ENCODE measurements around the gene SYT15.
"Not testable (repeated sequence)": the region's sequence is repeated elsewhere in the genome, so short reads cannot be mapped to it uniquely, and the experiment has no call there.

GRCh38 chr10:46593307-46593706 is 14.4 kb downstream of the SYT15 start:
- TF ChIP-seq POLR2A (IDR thresholded peaks at IDR 0.05; ENCODE audit: low read depth, low read length); MAX (IDR thresholded peaks at IDR 0.05; ENCODE audit: insufficient read depth, insufficient read length); CTCF (IDR thresholded peaks at IDR 0.05; ENCODE audit: extremely low read depth in 1 of 2, insufficient read depth in 1 of 2, low read depth in 1 of 2, low read length in 2 of 2); GATA2 (IDR thresholded peaks at IDR 0.05; ENCODE audit: insufficient read depth, insufficient read length, low read depth, low read length); EZH2 (IDR thresholded peaks at IDR 0.05; ENCODE audit: borderline replicate concordance, low read depth, low read length, severe bottlenecking); POLR2AphosphoS5 (IDR thresholded peaks at IDR 0.05; ENCODE audit: insufficient read depth, low read depth, low read length); JUN (IDR thresholded peaks at IDR 0.05; ENCODE audit: borderline replicate concordance, insufficient read depth, insufficient read length, low read depth); FOS (IDR thresholded peaks at IDR 0.05; ENCODE audit: borderline replicate concordance, insufficient read depth, low read length): not testable (repeated sequence)
